Gastroesophageal sphincter (tissue), 4 donors: Measurements from ENCODE around the gene SLC16A12. TPM values are rescaled to one million over a fixed set of nuclear protein-coding genes. Genes with fewer than 3 reads are reported as not detected.
A peak's percentile ranks its signal among the peaks of the same experiment; 100 is the strongest.

Experiments
- ATAC-seq: fragments of 150-250 bp; one replicate; pipeline ENCODE4 v1.9.1; 2016; ENCODE audit warnings: mild to moderate bottlenecking, moderate library complexity
- H3K27ac ChIP-seq, 4 donors: fragments of 200-600 bp; sonication (generic) in 3 of 4; 1 replicate in 3 of 4; 2 replicates in 1 of 4; pipeline ENCODE4 v1.5.1; 2016 to 2019
- H3K27me3 ChIP-seq: fragments of 200-600 bp; sonication (generic); one replicate; pipeline ENCODE4 v1.5.1; 2019
- H3K36me3 ChIP-seq, 2 donors: fragments of 200-600 bp; sonication (generic); one replicate each; pipeline ENCODE4 v1.5.1; 2019; ENCODE audit warnings: control low read depth in 1 of 2
- H3K4me1 ChIP-seq, 3 donors: fragments of 200-600 bp; sonication (generic); 1 replicate in 2 of 3; 2 replicates in 1 of 3; pipeline ENCODE4 v1.5.1; 2016 to 2019; ENCODE audit warnings: control low read depth in 2 of 3
- H3K4me3 ChIP-seq, 2 donors: fragments of 200-600 bp; sonication (generic); one replicate each; pipeline ENCODE4 v1.5.1; 2019; ENCODE audit warnings: mild to moderate bottlenecking in 1 of 2, moderate library complexity in 1 of 2
- H3K9me3 ChIP-seq, 3 donors: fragments of 200-600 bp; sonication (generic); one replicate each; pipeline ENCODE4 v1.5.1; 2017 to 2019; ENCODE audit warnings: control low read depth in 2 of 3
- CTCF ChIP-seq, 4 experiments: fragments of 200-600 bp in 2 of 4; fragments of 450-650 bp in 2 of 4; sonication (generic) in 1 of 4; IDR thresholded peaks; one replicate each; pipeline ENCODE4 v1.5.1; 2017 to 2019; ENCODE audit warnings: antibody characterized with exemption in 4 of 4, mild to moderate bottlenecking in 2 of 4, moderate library complexity in 2 of 4
- EP300 ChIP-seq: sonication (generic); formaldehyde crosslinking; IDR thresholded peaks from one replicate; pipeline ENCODE4 v1.6.1; 2017; ENCODE audit warnings: antibody characterized with exemption, mild to moderate bottlenecking
- POLR2A ChIP-seq, 2 donors: fragments of 450-650 bp; IDR thresholded peaks; one replicate each; pipeline ENCODE4 v1.6.1; 2017; ENCODE audit warnings: antibody characterized with exemption in 2 of 2, mild to moderate bottlenecking in 2 of 2, moderate library complexity in 1 of 2
- POLR2AphosphoS5 ChIP-seq: sonication (generic); formaldehyde crosslinking; IDR thresholded peaks from one replicate; pipeline ENCODE4 v1.6.1; 2017; ENCODE audit warnings: antibody characterized with exemption
- WGBS, 2 donors: methylation state at CpG; one replicate each; pipeline ENCODE4 v1.1.5; 2018; ENCODE audit warnings: low coverage in 1 of 2; 5-methylcytosine and 5-hydroxymethylcytosine counted together
- total RNA-seq, 4 donors: library from RNA; depleted of rRNA; stranded (reverse); fragments of >200 nt; gene quantifications; one replicate each; pipeline ENCODE4 v1.1.0, GENCODE V29; 2016

Gene SLC16A12
- total RNA-seq, 4 donors from 2014 or later = 1.7 to 11.7 (median 2.4) TPM

DNA sequence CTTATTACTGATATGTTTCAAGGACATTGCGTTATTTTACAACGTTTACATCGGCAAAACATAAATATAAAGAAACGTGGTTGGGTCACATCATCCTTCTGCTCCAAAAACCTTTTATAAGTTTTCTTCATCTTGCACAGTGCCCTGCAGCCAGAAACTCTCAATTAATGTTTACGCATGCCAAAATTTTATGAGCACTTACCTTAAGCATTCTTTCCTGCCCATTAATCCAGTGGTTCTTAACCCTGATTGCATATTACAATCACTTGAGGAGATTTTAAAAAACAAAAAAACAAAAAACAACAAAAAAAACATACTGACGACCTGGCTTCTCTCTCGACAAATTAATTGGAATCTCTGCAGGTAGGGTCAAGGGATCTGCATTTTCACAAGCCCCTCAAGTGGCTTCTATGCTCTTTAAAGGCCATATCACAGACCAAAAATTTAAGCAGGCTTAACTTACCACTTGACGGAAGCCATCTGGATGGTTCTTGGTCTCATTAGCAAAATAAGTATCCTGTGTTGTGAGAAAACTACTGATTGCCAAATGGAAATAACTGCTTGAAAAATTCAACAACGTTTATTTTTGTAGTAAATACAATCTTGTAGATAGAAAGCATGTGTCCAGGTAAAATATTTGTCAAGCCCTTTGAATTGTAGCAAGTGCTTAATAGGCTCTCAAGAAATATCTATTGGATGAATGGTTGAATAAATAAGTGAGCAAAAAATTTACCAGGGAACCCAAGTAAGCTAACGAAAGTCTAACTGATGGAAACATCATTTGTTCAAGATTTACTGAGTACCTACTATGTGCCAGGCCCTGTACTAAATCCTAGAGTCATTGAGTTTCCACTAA is 30.9 kb upstream of the SLC16A12 start:
- WGBS, 2 donors = 52 to 54% methylated on average over 10 of the region's 10 CpGs
- H3K4me1 ChIP-seq = no peaks in the 10 kb centered on the region
- no peak for ATAC-seq
- H3K27me3 ChIP-seq = peaks cover 6% of the 10 kb centered on the region
- no peak overlapping the region for H3K4me3 ChIP-seq
- no peak overlapping the region for H3K27ac ChIP-seq
- H3K36me3 ChIP-seq = no peaks in the 10 kb centered on the region
- TF ChIP-seq POLR2AphosphoS5 (no peak), POLR2A (IDR thresholded peaks at IDR 0.05) (no peak), CTCF (IDR thresholded peaks at IDR 0.05) (no peak), EP300 (no peak)
- H3K9me3 ChIP-seq = no peaks in the 10 kb centered on the region

DNA sequence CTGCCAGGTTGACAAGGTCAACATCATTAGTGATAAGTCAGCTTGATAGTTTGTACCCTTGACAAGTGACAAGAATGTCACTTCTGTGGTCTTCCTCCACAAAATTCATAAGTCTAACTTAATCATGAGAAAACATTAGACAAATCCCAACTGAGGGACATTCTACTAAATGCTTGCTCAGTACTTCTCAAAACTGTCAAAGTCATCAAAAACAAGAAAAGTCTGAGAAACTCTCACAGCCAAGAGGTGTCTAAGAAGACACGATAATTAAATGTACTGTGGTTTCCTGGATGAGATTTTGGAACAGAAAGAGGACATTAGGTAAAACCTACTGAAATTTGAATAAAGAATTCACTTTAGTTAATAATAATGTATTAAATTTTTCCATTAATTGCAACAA is 29.8 kb upstream of the SLC16A12 start:
- 75 to 86% methylated on average over 1 of the region's 1 CpG for WGBS, 2 donors
- no peak for ATAC-seq
- TF ChIP-seq CTCF (IDR thresholded peaks at IDR 0.05) (no peak), POLR2AphosphoS5 (no peak), POLR2A (IDR thresholded peaks at IDR 0.05) (no peak), EP300 (no peak)

DNA sequence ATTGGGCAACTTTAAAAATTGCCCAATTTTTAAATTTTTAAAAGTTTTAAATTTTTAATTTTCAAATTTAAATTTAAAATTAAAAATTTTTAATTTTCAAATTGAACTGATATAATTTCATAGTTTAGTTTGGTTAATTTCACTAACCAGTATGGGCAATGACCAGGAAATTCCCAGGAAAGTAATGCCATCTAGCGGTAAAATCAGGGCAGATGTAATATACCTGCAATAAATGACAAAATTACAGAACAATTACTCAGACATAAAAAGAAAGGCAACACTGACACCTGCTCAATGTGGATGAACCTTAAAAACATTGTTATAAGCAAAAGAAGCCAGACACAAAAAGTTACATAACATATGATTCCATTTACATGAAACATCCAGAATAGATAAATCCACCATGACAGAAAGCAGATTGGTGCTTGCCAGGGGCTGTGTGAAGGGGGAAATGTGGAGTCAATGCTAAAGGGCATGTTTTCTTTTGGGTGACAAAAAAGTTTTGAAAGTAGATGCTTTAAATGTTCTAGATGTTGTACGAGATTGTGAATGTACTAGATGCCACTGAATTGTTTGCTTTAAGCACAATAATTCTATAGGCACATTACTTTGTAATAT is 28.6 kb upstream of the SLC16A12 start:
- H3K9me3 ChIP-seq = no peaks in the 10 kb centered on the region
- no peaks in the 10 kb centered on the region for H3K36me3 ChIP-seq
- H3K27ac ChIP-seq = no peak overlapping the region
- no peak for ATAC-seq
- WGBS, 2 donors = 10 to 19% methylated on average over 2 of the region's 2 CpGs
- no peaks in the 10 kb centered on the region for H3K4me1 ChIP-seq
- H3K27me3 ChIP-seq = peaks cover 6% of the 10 kb centered on the region
- TF ChIP-seq POLR2A (IDR thresholded peaks at IDR 0.05) = no peak
- no peak for TF ChIP-seq EP300
- TF ChIP-seq POLR2AphosphoS5 = no peak
- TF ChIP-seq CTCF (IDR thresholded peaks at IDR 0.05) = peak; percentile 68 to 84 (median 79)
- H3K4me3 ChIP-seq = no peak overlapping the region

More for the DNA sequence above, 29.8 kb upstream of the SLC16A12 start:
- Histone ChIP-seq H3K9me3 (no peaks in the 10 kb centered on the region), H3K36me3 (no peaks in the 10 kb centered on the region), H3K27ac (no peak overlapping the region), H3K27me3 (peaks cover 6% of the 10 kb centered on the region), H3K4me1 (no peaks in the 10 kb centered on the region), H3K4me3 (no peak overlapping the region)

DNA sequence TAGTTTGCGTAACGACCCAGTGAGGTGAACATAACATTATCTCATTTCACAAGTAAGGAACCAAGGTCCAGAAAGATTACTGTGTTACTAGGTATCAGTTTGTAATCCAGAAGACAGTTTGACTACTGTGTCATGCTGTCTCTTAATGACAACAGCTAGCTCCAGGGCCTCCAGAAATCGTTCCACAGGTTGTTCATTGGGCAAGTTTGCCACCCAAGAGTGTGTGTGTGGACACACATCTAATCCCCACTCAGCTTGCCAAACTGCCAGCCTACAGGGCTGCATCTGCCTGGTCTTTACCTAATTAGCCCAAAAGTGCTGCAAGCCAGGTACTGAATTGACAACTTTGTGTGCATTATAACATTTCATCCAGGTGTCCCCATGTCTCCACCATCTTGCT is 27.9 kb upstream of the SLC16A12 start:
- TF ChIP-seq CTCF (IDR thresholded peaks at IDR 0.05) (no peak), EP300 (no peak), POLR2A (IDR thresholded peaks at IDR 0.05) (no peak), POLR2AphosphoS5 (no peak)
- WGBS, 2 donors = 92 to 97% methylated on average over 2 to 3 of the region's 3 CpGs

More for the DNA sequence above, 27.9 kb upstream of the SLC16A12 start:
- Histone ChIP-seq H3K27me3 (peaks cover 6% of the 10 kb centered on the region), H3K4me3 (no peak overlapping the region), H3K36me3 (no peaks in the 10 kb centered on the region), H3K9me3 (no peaks in the 10 kb centered on the region), H3K4me1 (no peaks in the 10 kb centered on the region), H3K27ac (no peak overlapping the region)
- no peak for ATAC-seq
